Effector memory CD4-positive, alpha-beta T cell (primary cell): ENCODE data around the gene PRODH.
"Not testable (repeated sequence)": the region's sequence is repeated elsewhere in the genome, so short reads cannot be mapped to it uniquely, and the experiment has no call there.

Source experiments
- DNase-seq, 3 donors: peaks; one replicate each; pipeline ENCODE4 v3.0.0-alpha.2; 2020
- H3K27ac ChIP-seq: 2 replicates; pipeline ENCODE4 v1.7.0; 2013; ENCODE audit warnings: mild to moderate bottlenecking, low read length, moderate library complexity; ENCODE audit not compliant: insufficient read depth, poor library complexity, severe bottlenecking
- H3K27me3 ChIP-seq: replicated peaks from 2 replicates; pipeline ENCODE4 v1.7.0; 2013; ENCODE audit warnings: mild to moderate bottlenecking, low read length; ENCODE audit not compliant: insufficient read depth, control insufficient read depth, poor library complexity, severe bottlenecking
- H3K36me3 ChIP-seq: 2 replicates; pipeline ENCODE4 v1.7.0; 2013; ENCODE audit warnings: mild to moderate bottlenecking, low read length, moderate library complexity; ENCODE audit not compliant: control insufficient read depth, insufficient read depth
- H3K4me1 ChIP-seq: 2 replicates; pipeline ENCODE4 v1.7.0; 2013; ENCODE audit warnings: low read length, mild to moderate bottlenecking; ENCODE audit not compliant: control insufficient read depth, insufficient read depth, poor library complexity, severe bottlenecking
- H3K4me3 ChIP-seq: 2 replicates; pipeline ENCODE4 v1.7.0; 2013; ENCODE audit warnings: low read length, low read depth, mild to moderate bottlenecking; ENCODE audit not compliant: insufficient read depth, poor library complexity, severe bottlenecking
- H3K9me3 ChIP-seq: 2 replicates; pipeline ENCODE4 v1.7.0; 2013; ENCODE audit warnings: mild to moderate bottlenecking, low read length, moderate library complexity; ENCODE audit not compliant: control insufficient read depth

The PRODH gene

DNA sequence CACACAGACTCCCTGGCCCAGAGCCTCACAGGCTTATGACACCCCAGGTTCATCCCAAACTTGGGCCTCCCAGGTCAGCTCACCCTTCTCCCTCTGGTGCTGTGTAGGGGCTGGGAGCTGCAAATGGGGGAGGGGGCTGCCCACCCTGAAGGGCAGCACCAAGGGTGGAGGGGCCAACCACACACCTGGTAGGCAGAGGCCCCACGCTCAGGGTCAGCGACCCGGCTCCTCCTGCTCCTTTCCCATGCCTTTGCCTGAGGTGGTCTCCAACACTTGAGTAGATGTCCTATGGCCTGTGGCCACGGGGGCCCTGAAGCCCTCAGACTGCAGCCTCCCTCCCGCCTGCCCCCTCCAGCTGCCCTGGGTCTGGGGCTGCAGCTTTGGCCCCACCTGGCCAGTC is 26.5 kb downstream of the PRODH start:
- H3K36me3 ChIP-seq: no peaks in the 10 kb centered on the region
- no peak overlapping the region for H3K4me3 ChIP-seq
- DNase-seq: no peak
- H3K27ac ChIP-seq: no peak overlapping the region
- no peaks in the 10 kb centered on the region for H3K27me3 ChIP-seq
- no peaks in the 10 kb centered on the region for H3K4me1 ChIP-seq
- H3K9me3 ChIP-seq: no peaks in the 10 kb centered on the region

DNA sequence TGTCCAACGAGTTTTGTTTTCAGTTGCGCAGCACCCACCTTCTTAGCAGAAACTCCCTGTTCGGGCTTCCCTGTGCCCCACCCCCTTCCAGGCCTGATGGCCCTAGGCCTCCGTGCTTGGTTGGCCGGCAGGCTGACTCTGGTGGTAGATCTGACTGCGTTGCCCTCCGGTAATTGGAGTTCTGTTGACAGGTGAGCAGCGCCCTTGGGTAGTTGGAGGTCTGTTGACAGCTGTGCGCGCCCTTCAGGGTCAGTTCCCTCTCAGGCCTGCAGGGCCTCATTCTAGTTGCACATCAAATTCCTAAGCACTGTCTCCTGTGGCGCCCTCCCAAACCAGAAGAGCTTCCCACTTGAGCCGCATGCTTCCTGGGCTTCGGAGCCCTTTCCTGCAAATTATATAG is 29.2 kb downstream of the PRODH start:
- no peaks in the 10 kb centered on the region for H3K4me1 ChIP-seq
- H3K27me3 ChIP-seq: no peaks in the 10 kb centered on the region
- no peak for DNase-seq
- no peaks in the 10 kb centered on the region for H3K9me3 ChIP-seq
- no peak overlapping the region for H3K27ac ChIP-seq
- no peak overlapping the region for H3K4me3 ChIP-seq
- H3K36me3 ChIP-seq: no peaks in the 10 kb centered on the region

DNA sequence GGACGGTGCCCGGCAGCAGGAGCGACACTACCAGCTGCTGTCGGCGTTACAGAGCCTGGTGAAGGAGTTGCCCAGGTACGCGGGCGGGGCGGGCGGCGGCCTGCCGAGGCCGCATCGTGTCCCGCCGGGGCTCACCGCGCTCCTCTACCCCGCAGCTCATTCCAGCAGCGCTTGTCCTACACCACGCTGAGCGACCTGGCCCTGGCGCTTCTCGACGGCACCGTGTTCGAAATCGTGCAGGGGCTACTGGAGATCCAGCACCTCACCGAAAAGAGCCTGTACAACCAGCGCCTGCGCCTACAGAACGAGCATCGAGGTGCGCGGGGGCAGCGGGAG is 29.7 kb downstream of the PRODH start:
- H3K4me3 ChIP-seq, H3K27ac ChIP-seq, H3K36me3 ChIP-seq, DNase-seq, H3K27me3 ChIP-seq, H3K4me1 ChIP-seq, H3K9me3 ChIP-seq: not testable (repeated sequence)

DNA sequence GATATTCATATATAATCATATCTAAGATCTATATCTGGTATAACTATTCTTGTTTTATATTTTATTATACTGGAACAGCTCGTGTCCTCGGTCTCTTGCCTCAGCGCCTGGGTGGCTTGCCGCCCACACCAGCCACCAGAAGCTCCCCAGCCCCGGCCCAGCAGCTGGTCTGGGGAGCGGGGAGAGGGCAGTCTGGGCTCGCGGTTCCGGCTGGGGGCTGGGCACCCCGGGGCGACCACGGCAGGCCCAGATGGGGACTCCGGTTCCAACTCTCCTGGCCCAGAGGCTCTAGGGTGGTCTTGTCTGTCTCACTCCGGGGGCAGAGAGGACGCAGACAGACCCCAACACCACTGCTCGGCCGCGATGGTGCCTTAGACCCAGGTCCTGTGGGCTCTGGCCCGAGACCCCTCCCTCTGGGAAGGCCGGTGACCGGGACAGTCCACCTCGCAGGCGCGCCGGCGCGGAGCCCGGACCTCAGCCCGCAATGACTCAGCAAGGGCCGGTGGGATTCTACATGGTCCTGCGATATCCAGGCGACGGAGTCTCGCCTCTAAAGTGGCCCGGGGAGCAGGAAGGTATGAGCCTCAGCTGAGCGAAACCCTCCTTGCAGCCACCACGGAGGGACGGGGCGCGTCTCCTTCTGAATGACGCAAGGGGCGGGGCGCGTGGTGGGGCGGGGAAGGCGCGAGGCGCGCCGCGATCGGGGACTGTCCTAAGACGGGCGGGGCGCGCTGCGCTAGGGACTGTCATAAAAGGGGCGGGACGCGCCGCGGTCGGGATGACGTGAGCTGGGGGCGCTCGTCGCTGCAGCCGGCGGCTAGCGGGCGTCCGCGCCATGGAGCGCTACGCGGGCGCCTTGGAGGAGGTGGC is 30.3 kb downstream of the PRODH start, which contains the start of gene DGCR6:
TSS of gene DGCR6 (plus strand) at position 781 of the 870 bp plus-strand sequence. CDS start at position 836, 55 bp downstream.
- Histone ChIP-seq H3K9me3 (no peaks in the 10 kb centered on the region), H3K27me3 (no peaks in the 10 kb centered on the region), H3K4me1 (no peaks in the 10 kb centered on the region), H3K36me3 (no peaks in the 10 kb centered on the region), H3K4me3 (no peak within 1 kb of the TSS), H3K27ac (no peak within 1 kb of the TSS)
- DNase-seq: no peak

DNA sequence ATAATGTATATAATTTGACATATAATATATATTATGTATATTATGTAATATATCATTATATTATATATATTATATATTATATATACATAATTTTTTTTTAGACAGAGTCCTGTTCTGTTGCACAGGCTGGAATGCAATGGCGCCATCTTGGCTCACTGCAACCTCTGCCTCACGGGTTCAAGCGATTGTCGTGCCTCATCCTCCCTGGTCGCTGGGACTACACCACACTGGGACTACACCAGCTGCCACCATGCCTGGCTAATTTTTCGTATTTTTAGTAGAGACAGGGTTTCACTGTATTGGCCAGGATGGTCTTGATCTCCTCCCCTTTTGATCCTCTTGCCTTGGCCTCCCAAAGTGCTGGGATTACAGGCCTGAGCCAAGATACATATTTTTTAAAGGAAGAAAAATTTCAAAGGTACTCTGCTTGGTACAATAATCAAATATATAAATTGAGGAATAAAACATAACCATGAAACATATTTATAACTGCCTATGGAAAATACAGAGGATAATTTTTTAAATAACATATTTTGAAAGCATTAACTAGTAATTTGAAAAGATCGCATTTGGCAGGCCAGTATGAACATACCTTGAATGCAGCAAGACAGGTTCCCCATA is 39.9 kb downstream of the PRODH start:
- not testable (repeated sequence) for H3K27ac ChIP-seq, H3K36me3 ChIP-seq, DNase-seq, H3K9me3 ChIP-seq, H3K4me1 ChIP-seq, H3K4me3 ChIP-seq, H3K27me3 ChIP-seq

DNA sequence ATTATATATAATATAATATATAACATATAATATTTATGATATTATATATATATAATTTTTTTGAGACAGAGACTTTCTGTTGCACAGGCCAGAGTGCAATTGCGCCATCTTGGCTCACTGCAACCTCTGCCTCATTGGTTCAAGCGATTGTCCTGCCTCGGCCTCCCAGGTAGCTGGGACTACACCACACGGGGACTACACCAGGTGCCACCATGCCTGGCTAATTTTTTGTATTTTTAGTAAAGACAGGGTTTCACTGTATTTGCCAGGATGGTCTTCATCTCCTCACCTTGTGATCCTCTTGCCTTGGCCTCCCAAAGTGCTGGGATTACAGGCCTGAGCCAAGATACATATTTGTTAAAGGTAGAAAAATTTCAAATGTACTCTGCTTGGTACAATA is 42.3 kb downstream of the PRODH start:
- not testable (repeated sequence) for H3K4me3 ChIP-seq, DNase-seq, H3K9me3 ChIP-seq, H3K27me3 ChIP-seq, H3K36me3 ChIP-seq, H3K4me1 ChIP-seq, H3K27ac ChIP-seq

DNA sequence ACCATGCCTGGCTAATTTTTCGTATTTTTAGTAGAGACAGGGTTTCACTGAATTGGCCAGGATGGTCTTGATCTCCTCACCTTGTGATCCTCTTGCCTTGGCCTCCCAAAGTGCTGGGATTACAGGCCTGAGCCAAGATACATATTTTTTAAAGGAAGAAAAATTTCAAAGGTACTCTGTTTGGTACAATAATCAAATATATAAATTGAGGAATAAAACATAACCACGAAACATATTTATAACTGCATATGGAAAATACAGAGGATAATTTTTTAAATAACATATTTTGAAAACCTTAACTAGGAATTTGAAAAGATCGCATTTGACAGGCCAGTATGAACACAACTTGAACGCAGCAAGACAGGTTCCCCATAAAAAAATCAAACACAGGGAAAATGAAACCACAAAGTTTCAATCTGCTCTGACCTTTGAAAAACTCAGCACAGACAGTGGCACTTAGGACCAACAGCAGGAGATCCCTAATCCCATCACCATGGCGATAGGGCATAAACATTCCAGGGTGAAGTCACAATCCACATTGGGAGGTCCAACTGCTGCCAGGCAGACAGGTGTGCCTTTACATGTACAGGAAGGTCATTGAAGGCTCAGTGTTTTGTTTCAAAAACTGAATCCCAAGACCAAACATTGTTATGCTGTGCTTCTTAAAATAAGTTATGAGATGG is 45.4 kb downstream of the PRODH start:
- H3K4me1 ChIP-seq, H3K36me3 ChIP-seq, DNase-seq, H3K4me3 ChIP-seq, H3K27me3 ChIP-seq, H3K27ac ChIP-seq, H3K9me3 ChIP-seq: not testable (repeated sequence)

DNA sequence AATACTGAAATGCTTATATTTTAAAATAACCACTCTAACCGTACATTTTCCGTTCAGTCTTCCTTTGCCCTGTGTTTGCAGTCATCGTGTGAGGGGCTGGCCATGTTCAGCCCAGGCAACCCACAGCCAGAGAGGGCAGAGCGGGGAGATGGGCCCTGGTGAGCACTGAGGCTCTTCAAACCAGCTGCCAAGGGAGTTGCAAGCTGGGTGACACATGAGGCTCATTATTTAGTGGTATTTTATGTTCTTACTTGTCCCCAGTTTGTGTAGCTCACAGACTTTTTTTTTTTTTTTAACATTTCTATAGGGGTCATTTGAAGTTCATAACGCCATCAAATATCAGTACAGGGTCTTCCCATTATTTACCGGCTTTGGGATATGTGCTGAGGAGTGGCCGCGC is 48.0 kb downstream of the PRODH start:
- no peaks in the 10 kb centered on the region for H3K9me3 ChIP-seq
- H3K27ac ChIP-seq: no peak overlapping the region
- H3K4me1 ChIP-seq: no peaks in the 10 kb centered on the region
- no peak overlapping the region for H3K4me3 ChIP-seq
- no peaks in the 10 kb centered on the region for H3K27me3 ChIP-seq
- H3K36me3 ChIP-seq: no peaks in the 10 kb centered on the region
- no peak for DNase-seq

DNA sequence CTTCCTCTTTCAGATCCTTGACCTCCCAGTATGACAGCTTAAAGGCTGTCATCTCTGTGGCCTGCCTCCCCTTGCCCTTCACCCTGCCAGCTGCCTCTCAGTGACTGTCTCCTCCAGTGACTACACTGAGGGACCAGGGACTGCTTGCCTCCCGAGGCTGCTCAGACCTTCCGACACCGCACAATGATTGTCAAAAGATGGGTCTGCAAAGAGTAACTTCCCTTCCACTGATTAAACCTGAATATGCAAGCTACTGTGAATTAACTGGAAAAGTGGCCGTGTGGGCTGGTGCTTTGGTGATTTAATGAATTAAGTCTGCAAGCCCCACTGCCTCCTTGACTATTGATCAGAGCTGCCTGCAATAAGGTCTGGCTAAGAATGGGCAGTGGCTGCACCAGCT is 51.6 kb downstream of the PRODH start:
- DNase-seq, H3K27me3 ChIP-seq, H3K4me3 ChIP-seq, H3K27ac ChIP-seq, H3K9me3 ChIP-seq, H3K36me3 ChIP-seq, H3K4me1 ChIP-seq: not testable (repeated sequence)

DNA sequence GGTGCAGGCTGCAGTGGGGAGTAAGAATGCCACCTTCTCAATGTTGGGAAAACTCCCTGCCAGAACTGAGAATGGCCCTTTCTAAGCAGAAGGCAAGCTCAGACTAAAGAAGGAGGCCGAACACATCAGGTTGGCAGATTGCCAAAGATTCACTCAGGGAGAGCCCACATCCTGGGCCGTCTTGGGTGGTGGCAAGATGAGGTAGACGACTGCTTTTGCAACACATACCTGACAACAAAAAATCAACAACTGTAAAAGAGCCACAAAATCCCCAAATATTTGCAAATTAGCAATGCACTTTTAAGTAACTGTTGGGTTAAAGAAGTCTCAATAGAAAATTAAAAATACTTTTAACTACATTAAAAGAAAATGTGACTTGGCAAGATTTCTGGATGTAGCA is 54.8 kb downstream of the PRODH start:
- H3K27me3 ChIP-seq, H3K9me3 ChIP-seq, H3K36me3 ChIP-seq, H3K4me1 ChIP-seq, H3K27ac ChIP-seq, H3K4me3 ChIP-seq: not testable (repeated sequence)
- peak; percentile 24 to 66 (median 59) for DNase-seq
